HG03095 (cell line): ENCODE results near the gene ITGB1.
"Not testable (repeated sequence)": the region's sequence is repeated elsewhere in the genome, so short reads cannot be mapped to it uniquely, and the experiment has no call there.

ENCODE experiments used
- ATAC-seq: cut with Tn5 transposase; IDR thresholded peaks from one replicate; pipeline ENCODE4 v1.9.1; 2021; ENCODE audit warnings: moderate library complexity; ENCODE audit not compliant: unreplicated experiment

Gene ITGB1

DNA sequence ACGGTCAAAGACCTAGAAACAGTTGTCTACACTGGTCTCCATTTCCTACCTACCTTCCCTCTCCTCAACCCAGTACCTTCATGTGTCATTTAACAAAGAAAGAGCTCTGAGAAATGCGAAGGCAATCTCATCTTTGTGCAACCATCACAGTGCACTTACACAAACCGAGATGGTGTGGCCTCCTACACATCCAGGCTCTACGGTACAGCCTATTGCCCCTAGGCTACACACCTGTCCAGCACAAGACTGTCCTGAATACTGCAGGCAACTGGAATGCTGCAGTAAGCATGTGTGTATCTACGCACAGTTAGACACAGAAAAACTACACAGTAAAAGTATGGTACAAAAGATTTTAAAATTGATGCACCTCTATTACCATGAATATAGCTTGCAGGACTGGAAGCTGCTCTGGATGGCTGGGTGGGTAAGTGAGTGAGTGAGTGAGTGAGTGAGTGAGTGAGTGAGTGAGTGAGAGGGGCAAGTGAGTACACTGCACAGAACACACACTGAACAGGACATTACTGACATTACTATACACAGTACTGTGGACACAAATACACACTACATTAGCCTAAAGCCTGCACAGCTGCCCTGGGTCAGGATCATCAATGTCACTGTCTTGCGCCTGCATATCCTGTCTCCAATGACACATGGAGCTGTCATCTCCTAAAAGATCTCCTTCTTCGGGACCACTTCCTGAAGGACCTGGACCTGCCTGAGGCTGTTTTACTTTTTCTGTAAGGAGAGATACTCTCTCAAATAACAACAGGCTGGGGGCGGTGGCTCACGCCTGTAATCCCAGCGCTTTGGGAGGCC, 18.5 kb downstream of the ITGB1 start:
- no peak for ATAC-seq

DNA sequence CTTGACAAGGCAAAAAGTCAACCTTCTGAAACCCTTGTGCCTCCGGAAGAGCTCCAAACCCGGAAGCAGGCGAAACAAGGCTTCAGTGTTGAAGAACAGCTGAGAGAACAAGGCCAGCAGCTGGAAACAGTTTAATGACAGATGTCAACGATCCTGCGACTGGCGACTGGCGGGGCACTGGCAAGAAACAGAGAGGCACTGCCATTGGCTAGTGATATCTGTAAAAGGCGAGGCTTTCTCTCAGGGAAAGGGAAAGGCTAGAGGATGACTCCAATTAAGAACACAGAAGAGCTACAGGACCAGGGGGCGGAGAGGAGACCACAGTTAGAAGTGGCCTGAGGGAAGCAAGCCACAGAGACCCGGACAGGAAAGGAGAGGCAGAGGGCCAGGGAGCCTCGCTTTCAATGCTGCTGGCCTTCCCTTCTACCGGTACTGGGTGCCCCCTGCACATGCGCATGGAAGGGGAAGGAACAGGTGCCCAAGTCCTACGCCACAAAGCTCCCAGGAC, 19.4 kb downstream of the ITGB1 start:
- no peak for ATAC-seq

DNA sequence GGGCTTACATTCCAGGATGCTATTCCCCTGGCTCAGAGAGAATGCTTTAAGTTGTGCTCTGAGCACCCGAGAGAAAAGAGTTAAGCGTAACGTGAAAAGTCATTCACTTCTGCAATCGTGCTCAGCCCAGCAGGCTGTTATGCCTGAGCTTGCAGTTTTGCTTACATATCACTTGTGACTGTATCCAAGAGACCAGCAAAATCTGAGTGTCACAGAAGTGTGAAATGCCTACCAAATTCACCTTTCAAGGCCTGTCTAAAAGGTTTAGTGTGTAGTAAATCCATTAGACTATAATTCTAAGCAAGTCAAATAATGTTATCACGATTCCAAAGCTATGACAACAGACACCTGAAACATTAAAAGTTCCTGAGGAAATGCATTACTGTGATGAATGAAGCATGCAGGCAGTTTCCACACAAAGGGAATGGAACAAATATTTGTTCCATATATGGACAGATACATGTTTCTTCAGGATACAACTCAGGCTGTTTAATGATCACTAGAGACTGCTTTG, 20.1 kb downstream of the ITGB1 start:
- ATAC-seq, result no peak

DNA sequence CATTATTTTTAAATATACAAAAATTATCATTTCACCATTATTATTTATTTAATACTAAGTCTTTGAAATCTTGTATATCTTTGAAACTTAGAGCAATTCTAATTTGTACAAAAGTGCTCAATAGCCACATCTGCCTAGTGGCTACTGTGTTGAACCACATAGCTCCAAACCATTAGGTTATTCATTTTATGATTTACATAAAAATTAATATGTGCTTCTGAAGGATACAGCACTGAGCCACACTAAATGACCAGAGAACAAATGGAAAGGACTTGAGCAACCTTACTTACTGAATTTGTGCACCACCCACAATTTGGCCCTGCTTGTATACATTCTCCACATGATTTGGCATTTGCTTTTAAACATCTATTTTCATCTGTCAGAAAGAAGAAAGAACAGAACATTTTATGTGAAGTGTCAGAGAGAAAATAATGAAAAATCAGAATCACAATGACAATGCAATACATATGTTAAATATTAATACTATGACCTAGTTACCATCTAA, 25.8 kb downstream of the ITGB1 start:
- no peak for ATAC-seq

DNA sequence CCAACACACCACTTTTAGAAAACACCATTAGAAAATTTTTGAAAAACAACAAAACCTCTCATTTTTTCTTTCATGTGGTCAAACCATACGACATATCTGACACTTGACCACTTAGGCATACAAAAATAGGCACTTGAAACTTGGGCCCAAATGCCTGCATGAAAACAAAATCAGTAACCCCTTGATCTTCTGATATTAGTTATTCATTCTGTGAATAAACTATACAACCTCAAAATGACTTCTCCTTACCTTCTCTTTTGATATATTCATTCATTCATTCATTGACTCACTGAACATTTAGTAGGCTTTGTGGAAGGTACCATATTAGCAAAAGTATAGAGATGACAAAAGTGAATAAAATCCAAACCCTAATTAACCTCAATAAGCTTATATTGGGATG, 26.4 kb downstream of the ITGB1 start:
- ATAC-seq, result no peak

DNA sequence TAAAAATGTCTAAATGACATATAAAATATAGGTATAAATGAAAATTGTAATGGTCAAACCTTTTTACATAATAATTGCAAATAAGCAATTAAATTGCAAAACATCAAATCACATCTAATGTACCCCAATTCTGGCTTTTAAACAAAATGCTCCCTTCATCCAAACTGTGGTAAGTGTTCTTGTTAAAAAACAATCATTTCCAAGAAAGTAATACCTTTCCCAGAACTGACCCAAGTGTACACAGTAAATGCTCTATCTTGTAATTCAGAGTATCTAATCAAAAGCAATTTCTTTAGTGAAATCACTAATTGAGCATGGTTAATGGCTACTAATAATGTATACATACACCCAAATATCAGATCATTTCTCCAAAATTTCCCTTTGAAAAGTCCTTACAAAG, 28.0 kb downstream of the ITGB1 start:
- no peak for ATAC-seq

DNA sequence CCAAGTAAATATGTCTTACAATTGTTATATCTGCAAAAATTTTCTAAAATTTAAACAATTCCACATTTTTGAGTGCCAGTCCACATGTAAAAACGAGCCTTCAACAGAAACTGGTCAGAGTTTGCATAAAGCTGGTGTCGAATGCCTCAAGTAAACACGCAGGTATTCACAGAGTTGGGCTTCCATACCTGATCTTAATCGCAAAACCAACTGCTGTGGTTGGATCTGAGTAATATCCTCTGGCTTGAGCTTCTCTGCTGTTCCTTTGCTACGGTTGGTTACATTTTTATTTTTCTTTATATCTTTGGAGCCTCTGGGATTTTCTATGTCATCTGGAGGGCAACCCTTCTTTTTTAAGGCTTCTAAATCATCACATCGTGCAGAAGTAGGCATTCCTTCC, 28.4 kb downstream of the ITGB1 start:
- ATAC-seq, result no peak

DNA sequence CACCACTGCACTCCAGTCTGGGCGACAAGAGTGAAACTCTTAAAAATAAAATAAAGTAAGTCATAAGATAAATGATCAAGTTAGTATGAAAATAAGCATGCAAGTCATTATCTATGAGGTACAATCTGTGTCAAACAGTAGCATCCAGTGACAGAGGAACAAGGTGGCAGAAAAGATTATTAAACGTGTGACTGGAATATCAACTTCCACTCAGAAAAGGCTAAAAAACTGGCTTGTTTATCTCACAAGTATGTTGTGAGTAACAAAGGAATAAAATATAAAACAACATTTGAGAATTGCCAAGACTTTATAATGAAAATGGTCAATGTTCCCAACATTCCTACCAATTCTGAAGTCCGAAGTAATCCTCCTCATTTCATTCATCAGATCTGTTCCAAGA, 30.3 kb downstream of the ITGB1 start:
- ATAC-seq, result no peak

DNA sequence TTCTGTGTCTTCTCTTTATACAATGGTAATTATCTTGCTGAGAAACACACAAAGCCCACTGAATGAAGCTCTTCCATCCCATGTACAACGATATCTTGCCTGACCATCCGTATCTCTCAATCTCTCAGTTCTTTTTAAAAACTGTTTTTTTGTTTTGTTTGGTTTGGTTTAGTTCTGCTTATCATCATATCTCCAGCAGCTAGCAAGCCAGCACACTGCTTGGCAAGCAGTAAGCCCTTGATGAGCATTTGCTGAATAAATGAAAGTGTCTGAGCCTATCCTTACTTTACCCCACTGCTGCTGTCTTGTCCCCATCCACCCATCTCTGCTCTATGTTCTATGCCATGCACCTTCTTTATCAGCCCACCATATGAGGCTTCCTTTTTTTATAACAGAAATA, 34.2 kb downstream of the ITGB1 start:
- no peak for ATAC-seq

DNA sequence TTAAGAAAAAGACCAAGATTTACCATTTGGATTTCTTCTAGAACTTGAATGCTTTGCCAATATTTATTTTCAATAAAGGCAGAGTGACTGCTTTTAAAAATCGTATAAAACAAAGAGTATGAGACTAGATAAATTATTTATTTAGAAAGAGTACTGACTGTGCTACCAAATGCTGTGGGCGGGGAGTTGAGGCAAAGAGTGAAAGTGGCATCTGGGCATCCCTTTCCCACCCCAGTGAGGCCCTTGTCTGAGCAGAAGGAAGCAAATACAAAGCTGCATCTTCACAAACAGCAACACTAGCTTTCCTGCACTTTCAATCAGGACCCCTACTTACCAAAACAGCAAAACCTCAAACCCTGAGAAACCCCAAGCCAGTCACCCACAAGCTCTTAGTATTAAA, 34.9 kb downstream of the ITGB1 start:
- ATAC-seq, result no peak

DNA sequence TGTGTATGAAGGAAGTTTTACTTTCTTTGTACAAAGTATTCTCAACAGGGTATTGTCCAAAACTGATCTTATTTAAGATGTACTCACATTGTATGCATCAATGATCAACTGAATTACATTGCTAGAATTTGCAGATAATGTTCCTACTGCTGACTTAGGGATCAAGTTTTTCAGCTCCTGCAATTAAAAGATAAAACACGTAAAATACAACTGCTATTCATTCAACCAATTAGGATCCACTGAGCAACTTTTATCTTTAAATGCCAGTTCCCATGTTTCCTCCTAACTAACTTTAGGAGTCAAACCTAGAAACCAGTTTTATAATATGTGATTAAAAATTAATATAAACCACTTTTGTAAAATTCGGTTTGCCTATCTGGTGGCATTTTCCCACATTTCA, 35.9 kb downstream of the ITGB1 start:
- no peak for ATAC-seq

DNA sequence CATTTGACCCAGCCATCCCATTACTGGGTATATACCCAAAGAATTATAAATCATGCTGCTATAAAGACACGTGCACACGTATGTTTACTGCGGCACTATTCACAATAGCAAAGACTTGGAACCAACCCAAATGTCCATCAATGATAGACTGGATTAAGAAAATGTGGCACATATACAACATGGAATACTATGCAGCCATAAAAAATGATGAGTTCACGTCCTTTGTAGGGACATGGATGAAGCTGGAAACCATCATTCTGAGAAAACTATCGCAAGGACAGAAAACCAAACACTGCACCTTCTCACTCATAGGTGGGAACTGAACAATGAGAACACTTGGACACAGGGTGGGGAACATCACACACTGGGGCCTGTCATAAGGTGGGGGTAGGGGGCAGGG, 40.2 kb downstream of the ITGB1 start:
- not testable (repeated sequence) for ATAC-seq

DNA sequence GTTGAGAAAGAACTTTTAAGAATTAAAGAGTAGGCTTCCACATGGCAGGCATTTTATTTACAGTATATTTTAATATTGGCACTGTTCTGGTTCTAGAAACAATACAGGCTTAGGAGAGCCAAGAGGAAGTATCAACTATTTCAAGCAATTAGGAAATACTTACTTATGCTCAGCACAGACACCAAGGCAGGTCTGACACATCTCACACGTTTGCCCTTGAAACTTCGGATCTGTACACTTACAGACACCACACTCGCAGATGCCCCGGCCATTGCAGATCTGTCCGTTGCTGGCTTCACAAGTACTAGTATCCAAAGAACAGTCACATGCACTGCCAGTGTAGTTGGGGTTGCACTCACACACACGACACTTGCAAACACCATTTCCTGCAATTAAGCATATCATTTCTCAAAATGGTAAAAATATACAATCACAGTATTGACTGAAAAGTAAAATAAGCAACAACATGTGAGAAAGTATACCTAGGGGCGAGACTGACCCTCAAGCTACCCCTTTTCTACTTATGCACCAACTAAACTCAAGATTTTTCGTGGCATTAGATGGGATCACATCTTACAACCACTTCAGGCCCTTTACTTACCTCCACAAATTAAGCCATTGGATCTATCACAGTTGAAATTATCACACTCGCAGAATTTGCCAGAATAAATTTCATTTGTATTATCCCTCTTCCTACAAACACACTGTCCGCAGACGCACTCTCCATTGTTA, 46.6 kb downstream of the ITGB1 start:
- ATAC-seq, result no peak

DNA sequence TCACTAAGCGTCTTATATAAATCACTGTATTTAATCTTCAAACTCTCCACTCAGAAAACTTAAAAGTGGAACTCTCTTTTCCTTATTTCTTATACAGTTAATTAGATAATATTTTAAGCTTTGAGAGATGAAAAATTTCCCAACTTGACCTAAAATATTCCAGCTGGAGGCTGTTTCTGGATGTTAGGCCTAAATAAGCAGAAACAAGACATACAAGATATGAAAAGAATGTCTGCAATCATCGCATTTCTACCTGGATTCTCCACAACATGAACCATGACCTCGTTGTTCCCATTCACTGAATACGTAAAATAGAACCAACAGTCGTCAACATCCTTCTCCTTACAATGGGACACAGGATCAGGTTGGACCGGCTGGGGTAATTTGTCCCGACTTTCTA, 48.1 kb downstream of the ITGB1 start:
- ATAC-seq, result not testable (repeated sequence)

DNA sequence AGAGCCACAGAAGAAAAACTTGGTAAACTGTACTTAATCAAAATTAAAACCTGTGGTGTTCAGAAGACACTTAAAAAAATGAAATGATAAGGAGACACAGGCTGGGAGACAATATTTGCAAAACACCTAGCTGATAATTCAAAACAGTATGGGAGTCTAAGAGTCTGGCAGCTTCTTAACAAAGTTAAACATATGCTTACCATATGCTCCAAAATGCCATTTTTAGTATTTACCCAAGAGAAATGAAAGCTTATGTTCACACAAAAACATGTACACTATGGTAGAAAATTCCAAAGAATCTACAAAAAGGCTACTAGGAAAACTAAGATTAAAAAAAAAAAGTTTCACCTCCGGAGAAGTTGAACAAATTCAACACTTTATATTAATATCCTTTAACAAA, 48.6 kb downstream of the ITGB1 start:
- ATAC-seq, result no peak

DNA sequence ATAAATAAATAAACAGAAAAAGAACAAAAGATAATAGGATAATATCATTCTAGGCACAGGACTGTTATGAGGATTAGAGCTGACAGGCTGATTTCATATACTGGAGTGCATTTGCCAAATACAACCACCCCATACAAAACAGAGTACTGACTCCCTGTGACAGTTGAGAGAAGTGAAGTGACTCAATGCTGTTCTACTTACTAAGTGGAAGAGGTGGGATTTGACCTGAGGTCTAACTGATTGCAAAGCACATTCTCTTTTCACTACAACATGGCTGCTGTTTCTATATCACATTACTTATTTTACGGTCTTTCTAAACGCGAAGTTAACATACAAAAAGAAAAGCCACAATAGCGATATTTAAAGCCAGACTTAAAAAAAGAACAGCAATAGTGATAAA, 51.4 kb downstream of the ITGB1 start:
- ATAC-seq, result no peak

DNA sequence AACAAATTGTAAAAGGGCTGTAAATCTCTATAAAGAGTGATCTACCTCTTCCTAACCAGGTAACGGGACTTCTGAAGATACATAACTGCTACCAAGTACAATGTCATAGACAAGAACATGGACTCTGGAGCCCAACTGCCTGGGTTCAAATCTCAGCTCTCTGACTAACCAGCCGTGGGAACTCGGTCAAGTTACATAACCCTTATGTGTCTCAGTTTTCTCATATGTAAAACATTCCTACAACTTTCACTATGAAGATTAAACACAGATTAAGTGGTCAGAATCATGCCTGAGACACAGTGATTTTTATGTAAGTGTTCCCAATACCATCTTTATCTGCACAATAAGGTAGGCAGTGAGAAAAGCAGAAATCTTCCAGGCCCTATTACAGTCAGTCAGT, 52.6 kb downstream of the ITGB1 start:
- no peak for ATAC-seq

DNA sequence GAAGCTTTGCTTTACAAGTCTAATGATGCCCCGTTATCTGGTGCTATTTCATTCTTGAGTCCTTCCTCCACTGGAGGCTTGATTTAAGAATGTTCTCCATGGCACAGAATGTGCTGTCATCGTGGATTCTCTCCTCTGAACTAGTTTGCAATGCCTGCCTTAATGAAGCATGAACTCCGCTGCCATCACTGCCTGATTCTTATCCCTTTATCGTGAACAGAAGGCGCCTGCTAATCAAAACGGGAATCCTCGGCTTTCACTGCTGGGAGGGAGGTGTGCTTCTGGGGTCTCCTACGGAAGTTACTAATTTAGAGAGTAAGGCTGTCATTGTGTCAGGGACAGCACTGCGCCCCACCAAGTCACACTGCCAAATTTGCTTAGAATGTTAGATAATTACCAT, 56.2 kb downstream of the ITGB1 start:
- no peak for ATAC-seq

DNA sequence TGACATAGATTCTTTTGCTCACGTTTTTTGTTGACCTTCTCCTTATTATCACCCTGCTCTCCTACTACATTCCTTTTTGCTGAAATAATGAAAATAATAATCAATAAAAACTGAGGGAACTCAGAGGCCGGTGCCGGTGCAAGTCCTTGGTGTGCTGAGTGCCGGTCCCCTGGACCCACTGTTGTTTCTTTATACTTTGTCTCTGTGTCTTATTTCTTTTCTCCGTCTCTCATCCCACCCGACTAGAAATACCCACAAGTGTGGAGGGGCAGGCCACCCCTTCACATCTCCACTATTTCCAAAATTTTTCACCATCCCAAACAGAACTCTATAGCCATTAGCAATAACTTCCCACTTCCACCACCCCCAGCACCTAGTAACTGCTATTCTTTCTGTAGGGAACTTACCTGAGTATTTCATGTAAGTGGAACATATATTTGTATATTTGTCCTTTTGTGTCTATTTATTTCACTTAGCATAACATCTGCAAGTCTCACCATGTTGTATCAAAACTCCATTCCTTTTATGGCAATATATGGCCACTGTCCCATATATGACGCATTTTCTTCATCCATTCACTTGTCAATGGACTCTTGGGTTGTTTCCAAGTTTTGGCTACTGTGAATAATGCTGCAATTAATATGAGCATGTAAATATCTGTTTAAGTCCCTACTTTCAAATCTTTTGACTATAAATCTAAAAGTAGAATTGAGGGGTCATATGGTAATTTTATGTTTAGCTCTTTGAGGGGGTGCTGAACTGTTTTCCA, 62.6 kb downstream of the ITGB1 start:
- not testable (repeated sequence) for ATAC-seq

DNA sequence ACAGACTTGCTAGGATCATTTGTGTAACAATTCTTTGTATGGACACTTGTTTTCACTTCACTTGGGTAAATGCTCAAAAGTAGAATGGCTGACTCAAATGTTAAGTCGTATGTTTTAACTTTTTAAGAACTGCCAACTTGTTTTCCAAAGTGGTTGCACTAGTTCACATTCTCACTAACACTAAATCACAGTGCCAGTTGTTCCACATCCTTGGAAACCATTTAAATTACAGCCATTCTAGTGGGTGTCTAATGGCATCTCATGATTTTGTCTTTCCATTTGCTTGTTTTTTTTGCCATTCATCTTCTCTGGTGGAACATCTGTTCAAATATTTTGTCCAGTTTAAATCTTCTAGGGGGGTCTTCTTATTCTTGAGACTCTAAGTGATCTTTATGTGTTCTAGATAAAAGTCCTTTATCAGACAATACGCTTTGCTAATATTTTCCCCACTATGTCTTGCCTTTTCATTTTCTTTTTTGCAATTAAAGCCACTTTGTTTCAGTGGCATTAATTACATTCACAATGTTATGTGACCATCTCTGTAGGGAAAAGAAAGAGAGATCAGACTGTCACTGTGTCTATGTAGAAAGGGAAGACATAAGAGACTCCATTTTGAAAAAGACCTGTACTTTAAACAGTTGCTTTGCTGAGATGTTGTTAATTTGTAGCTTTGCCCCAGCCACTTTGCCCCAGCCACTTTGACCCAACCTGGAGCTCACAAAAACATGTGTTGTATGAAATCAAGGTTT, 63.9 kb downstream of the ITGB1 start:
- ATAC-seq, result no peak
